Testis (tissue), 3 donors: ENCODE measurements around the gene MAP4K4. TPM values are rescaled to one million over a fixed set of nuclear protein-coding genes. Genes with fewer than 3 reads are reported as not detected.

Experiments used
- DNase-seq: peaks from one replicate; pipeline ENCODE4 v3.0.0-alpha.2; 2019
- H3K27ac ChIP-seq, 2 donors: fragments of 200-600 bp; sonication (generic); one replicate each; pipeline ENCODE4 v1.5.1; 2019
- H3K27me3 ChIP-seq: fragments of 200-600 bp; sonication (generic); one replicate; pipeline ENCODE4 v1.5.1; 2019
- H3K36me3 ChIP-seq: fragments of 200-600 bp; sonication (generic); one replicate; pipeline ENCODE4 v1.5.1; 2017; ENCODE audit warnings: low read depth; ENCODE audit errors: missing control alignments
- H3K4me1 ChIP-seq: fragments of 200-600 bp; sonication (generic); one replicate; pipeline ENCODE4 v1.5.1; 2019
- H3K4me3 ChIP-seq, 2 donors: fragments of 200-600 bp; sonication (generic); one replicate each; pipeline ENCODE4 v1.5.1; 2017 to 2019
- H3K9me3 ChIP-seq: fragments of 200-600 bp; sonication (generic); one replicate; pipeline ENCODE4 v1.5.1; 2017
- CTCF ChIP-seq, 3 experiments: fragments of 450-650 bp in 2 of 3; fragments of 200-600 bp in 1 of 3; sonication (generic) in 1 of 3; IDR thresholded peaks; one replicate each; pipeline ENCODE4 v1.5.1; 2016 to 2019; ENCODE audit warnings: antibody characterized with exemption in 3 of 3, mild to moderate bottlenecking in 2 of 3, moderate library complexity in 1 of 3
- POLR2A ChIP-seq: fragments of 450-650 bp; IDR thresholded peaks from one replicate; pipeline ENCODE4 v1.6.1; 2017; ENCODE audit warnings: antibody characterized with exemption, mild to moderate bottlenecking, moderate library complexity
- WGBS, 2 donors: methylation state at CpG; one replicate each; pipeline ENCODE4 v1.1.5; 2018; 5-methylcytosine and 5-hydroxymethylcytosine counted together
- intact Hi-C: fragments of 100-400 bp; cut with DNase I; formaldehyde crosslinking; loops from one replicate; pipeline ENCODE4 v1.15.1; 2023; ENCODE audit warnings: low total_unique reads
- polyA plus RNA-seq: library from polyadenylated mRNA; stranded (reverse); fragments of 350-450 nt; fragmentation: Illumina TruSeq; extraction: RNeasy Lipid Tissue Mini Kit (QIAGEN cat#74804); gene quantifications from one replicate; pipeline ENCODE4 v1.2.3, GENCODE V29; 2014; ENCODE audit warnings: low read depth, low replicate concordance; ENCODE audit not compliant: insufficient read depth
- total RNA-seq, 2 donors: library from RNA; depleted of rRNA; stranded (reverse); fragments of >200 nt; gene quantifications; one replicate each; pipeline ENCODE4 v1.2.3, GENCODE V29; 2016

MAP4K4 gene
- total and polyA plus RNA-seq, 3 donors from 2014 or later = 88.2 to 194 (median 174) TPM

GRCh38 chr2:101752716-101753616 lies 55.5 kb downstream of the MAP4K4 start:
- intact Hi-C loops = no loop called here
- no peaks in the 10 kb centered on the region for H3K36me3 ChIP-seq
- no peak overlapping the region for H3K4me3 ChIP-seq
- peaks cover 34% of the 10 kb centered on the region for H3K4me1 ChIP-seq
- H3K27me3 ChIP-seq = no peaks in the 10 kb centered on the region
- TF ChIP-seq CTCF (IDR thresholded peaks at IDR 0.05) = no peak
- no peak for TF ChIP-seq POLR2A
- no peak overlapping the region for H3K27ac ChIP-seq
- H3K9me3 ChIP-seq = no peaks in the 10 kb centered on the region
- DNase-seq = no peak
- 40 to 47% methylated on average over 5 of the region's 5 CpGs for WGBS, 2 donors

- H3K27me3 ChIP-seq = no peaks in the 10 kb centered on the region
- H3K4me1 ChIP-seq = peaks cover 34% of the 10 kb centered on the region
- intact Hi-C loops = no loop called here
- H3K36me3 ChIP-seq = no peaks in the 10 kb centered on the region
- no peak overlapping the region for H3K4me3 ChIP-seq
- 69 to 85% methylated on average over 5 of the region's 5 CpGs for WGBS, 2 donors
- no peak overlapping the region for H3K27ac ChIP-seq
- DNase-seq = no peak
- no peak for TF ChIP-seq CTCF (IDR thresholded peaks at IDR 0.05)
- no peak for TF ChIP-seq POLR2A
- no peaks in the 10 kb centered on the region for H3K9me3 ChIP-seq
Observed at GRCh38 chr2:101753720-101754490, 56.4 kb downstream of the MAP4K4 start.

GRCh38 chr2:101754618-101755017 lies 57.1 kb downstream of the MAP4K4 start:
- TF ChIP-seq POLR2A = no peak
- TF ChIP-seq CTCF (IDR thresholded peaks at IDR 0.05) = no peak
- no peak for DNase-seq
- intact Hi-C loops = no loop called here
- Histone ChIP-seq H3K27ac (no peak overlapping the region), H3K9me3 (no peaks in the 10 kb centered on the region), H3K4me1 (peaks cover 34% of the 10 kb centered on the region), H3K36me3 (no peaks in the 10 kb centered on the region), H3K27me3 (no peaks in the 10 kb centered on the region), H3K4me3 (no peak overlapping the region)
- 69 to 87% methylated on average over 2 of the region's 2 CpGs for WGBS, 2 donors

GRCh38 chr2:101756266-101756665 lies 58.8 kb downstream of the MAP4K4 start:
- intact Hi-C loops = no loop called here
- no peaks in the 10 kb centered on the region for H3K36me3 ChIP-seq
- 77 to 78% methylated on average over 3 of the region's 3 CpGs for WGBS, 2 donors
- no peaks in the 10 kb centered on the region for H3K27me3 ChIP-seq
- no peak for DNase-seq
- no peak for TF ChIP-seq POLR2A
- TF ChIP-seq CTCF (IDR thresholded peaks at IDR 0.05) = no peak
- H3K9me3 ChIP-seq = no peaks in the 10 kb centered on the region
- no peak overlapping the region for H3K4me3 ChIP-seq
- no peak overlapping the region for H3K27ac ChIP-seq
- H3K4me1 ChIP-seq = peaks cover 34% of the 10 kb centered on the region
